HG03558 (cell line): Measurements from ENCODE around the gene TMEM143.
"Not testable (repeated sequence)": the region's sequence is repeated elsewhere in the genome, so short reads cannot be mapped to it uniquely, and the experiment has no call there.

ENCODE experiments used
- ATAC-seq: cut with Tn5 transposase; IDR thresholded peaks from one replicate; pipeline ENCODE4 v1.9.1; 2021; ENCODE audit warnings: moderate number of reproducible peaks; ENCODE audit not compliant: unreplicated experiment; ENCODE audit errors: extremely low read depth

The TMEM143 gene

DNA sequence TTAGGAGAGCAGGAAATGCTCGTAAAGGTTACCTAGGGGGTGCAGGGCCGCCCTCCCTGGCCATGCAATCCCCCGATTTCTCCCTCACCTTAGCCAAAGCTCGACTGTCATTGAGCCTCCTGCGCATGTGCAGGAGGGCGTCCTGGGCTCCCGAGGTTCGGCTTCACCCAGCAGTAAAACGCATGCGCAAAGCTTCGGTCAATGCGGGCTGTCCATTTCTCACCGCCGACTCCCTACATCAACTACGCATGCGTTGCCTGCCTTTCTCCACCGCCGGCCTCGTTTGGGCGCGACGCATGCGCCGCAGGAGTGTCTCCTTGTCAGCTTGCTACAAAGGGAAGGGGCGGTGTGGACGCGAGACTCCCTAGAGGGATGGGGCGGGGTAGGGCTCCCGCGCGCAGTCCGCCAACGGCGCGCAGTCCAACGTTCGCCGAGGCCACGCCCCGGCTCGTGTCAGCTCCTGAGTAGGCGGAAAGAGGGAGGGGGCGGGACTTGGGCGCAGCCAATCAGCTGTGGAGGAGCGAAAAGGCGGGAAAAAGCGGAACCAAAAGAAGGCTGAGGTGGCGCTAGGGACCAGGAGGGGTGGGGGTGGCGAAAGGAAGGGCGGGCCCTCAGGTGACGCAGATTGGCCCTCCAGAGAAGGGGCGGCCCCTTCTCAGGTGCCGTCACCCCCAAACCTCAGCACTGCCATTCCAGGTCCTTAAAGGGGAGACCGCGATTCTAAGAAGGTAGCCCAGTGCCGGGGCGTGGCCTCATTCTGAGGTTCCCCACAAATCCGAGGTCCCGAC lies at the start of gene TMEM143, which contains the start of gene SYNGR4:
TMEM143 (minus strand) TSS at position 131 of the 788 bp plus-strand sequence; CDS start at position 111, 20 bp downstream.
SYNGR4 (plus strand) TSS at position 558 of the 788 bp plus-strand sequence. CDS start 1,476 bp downstream, outside the sequence.
- ATAC-seq, result peak; percentile 62

- no peak for ATAC-seq
Measured at GRCh38 chr19:48405850-48406249, 42.1 kb upstream of the TMEM143 start.

- ATAC-seq, result no peak
Measured at GRCh38 chr19:48405010-48405659, 41.4 kb upstream of the TMEM143 start.

GRCh38 chr19:48403606-48404005 lies 39.9 kb upstream of the TMEM143 start:
- ATAC-seq, result no peak

DNA sequence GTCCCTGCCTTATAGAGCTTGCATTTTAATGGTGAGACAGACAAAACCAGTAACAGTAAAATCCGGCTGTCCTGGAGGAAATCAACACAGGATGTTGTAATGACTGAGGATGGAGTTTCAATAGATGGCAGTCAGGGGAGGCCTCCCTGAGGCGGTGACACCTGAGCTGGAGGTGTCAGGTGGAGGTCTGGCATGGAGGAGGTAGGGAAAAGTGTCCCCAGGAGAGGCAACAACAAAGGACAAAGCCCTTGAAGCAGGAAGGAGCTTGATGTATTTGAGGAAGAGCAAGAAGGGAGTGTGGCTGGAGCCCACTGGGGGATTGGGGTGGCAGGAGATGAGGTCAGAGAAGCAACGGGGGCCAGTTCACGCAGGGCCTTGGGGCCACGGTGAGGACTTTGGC lies 37.5 kb upstream of the TMEM143 start:
- ATAC-seq, result no peak

DNA sequence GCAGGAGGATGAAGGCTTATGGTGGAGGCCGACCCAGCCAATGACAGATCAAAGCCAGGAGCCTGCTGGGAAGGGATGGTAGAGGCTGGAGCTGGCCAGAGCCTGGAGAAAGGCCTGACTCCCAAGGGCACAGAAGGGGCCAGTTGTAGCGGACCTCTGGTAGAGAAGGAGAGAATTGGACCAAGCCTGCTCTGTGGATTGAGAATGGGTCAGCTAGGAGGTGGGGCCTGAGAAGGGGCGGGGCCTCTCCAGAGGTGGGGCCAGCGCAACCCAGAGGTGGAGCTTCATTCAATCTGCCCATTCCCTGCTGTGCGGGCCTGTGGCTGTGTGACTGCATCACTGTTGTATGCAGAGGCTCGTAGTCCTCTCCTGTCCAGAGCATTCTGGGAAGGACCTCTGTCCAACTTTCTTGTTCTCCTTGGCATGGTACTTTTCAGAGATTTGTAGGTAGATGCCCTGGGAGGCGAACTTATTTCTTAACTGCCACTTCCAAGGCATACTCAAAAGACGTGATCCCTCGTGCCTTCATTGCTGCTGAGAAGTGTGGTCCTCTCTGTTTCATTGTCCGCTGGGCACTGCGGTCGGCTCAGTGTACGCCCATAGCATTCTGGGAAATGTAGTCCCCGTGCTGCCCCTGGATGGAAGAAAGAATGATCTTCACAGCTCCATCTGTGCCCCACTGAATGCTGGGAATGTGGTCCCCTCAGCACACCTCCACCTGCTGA lies 36.4 kb upstream of the TMEM143 start:
- no peak for ATAC-seq

- ATAC-seq, result no peak
Measured at GRCh38 chr19:48398375-48399235, 34.9 kb upstream of the TMEM143 start.

- ATAC-seq, result no peak
Measured at GRCh38 chr19:48398102-48398374, 34.3 kb upstream of the TMEM143 start.

GRCh38 chr19:48397263-48398101 lies 33.7 kb upstream of the TMEM143 start:
- no peak for ATAC-seq

GRCh38 chr19:48396824-48397176 lies 33.1 kb upstream of the TMEM143 start:
- no peak for ATAC-seq

DNA sequence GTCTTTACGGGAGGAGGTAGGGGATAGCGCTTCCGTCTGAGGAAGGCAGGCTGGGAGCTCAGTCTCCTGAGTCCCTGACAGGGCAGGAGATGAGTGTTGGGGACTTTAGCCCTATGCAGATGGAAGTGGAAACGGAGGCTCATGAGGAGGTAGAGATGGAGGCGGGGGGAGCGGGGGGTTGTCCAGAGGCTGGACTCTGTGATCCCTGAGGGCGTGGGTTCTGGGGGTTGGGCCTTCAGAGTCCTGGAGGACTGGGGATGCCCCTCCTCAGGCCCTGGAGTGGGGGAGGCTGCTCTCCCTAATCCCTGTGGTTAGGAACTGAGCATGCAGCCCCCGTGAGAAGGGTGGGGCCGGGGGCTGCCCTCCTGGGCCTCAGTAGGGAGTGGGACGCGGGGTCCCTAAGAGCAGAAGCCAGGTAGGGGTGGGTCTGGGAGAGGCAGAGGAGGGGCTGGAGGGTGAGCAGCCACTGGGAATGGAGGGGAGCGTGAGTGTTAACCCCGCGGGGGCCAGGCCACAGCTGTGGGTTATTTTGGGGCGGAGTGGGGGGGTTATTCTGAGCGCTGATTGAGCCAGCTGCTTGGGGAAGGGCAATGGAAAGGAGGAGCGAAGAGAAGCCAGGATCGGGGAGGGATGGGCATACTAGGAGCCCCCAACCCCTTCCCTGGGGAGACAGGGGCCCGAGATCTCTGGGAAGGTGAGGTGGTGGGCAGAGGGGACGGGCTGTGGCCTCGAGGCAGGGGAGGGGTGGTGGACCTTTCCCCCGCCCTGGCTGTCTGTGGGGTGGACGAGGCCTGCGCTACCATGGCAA lies 32.5 kb upstream of the TMEM143 start:
- ATAC-seq, result no peak

DNA sequence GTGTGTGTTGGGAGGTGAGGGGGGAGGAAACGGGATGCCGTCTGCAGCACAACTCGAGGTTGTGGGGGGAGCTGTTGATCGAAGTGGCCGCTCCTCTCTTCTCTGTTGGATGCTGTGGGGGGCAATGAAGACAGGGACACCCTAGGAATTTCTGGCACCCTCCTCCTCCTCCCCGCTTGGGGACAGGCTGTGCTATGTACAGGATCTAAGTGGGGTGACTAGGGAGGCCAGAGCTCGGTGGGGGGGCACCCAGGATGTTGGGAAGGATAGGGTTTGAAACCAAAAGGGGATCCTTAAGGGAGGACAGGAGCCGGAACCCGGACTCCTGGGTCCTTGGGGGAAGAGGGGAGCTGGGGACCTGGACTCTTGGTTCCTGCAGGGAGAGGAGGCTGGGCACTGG lies 31.8 kb upstream of the TMEM143 start:
- no peak for ATAC-seq

DNA sequence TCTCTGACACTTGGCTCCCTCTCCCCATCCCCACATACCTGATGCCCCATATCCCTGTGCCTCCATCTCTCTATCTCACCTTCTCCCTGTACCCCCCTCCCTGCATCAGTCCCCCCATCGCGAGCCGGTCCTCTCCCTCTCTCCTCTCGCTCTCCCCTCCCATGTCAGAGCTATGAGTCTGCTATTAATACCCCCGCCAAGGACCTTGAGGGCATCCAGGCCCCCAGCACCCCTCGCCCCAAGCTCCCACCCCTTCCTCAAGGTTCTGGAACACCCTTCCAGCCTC lies 31.4 kb upstream of the TMEM143 start:
- no peak for ATAC-seq

- no peak for ATAC-seq
Measured at GRCh38 chr19:48394331-48395169, 30.8 kb upstream of the TMEM143 start.

GRCh38 chr19:48393559-48394330 lies 30.0 kb upstream of the TMEM143 start, which contains the start of gene GRIN2D:
GRIN2D (plus strand) TSS chr19:48393668; CDS start chr19:48398393, 4,725 bp downstream.
- ATAC-seq, result no peak

DNA sequence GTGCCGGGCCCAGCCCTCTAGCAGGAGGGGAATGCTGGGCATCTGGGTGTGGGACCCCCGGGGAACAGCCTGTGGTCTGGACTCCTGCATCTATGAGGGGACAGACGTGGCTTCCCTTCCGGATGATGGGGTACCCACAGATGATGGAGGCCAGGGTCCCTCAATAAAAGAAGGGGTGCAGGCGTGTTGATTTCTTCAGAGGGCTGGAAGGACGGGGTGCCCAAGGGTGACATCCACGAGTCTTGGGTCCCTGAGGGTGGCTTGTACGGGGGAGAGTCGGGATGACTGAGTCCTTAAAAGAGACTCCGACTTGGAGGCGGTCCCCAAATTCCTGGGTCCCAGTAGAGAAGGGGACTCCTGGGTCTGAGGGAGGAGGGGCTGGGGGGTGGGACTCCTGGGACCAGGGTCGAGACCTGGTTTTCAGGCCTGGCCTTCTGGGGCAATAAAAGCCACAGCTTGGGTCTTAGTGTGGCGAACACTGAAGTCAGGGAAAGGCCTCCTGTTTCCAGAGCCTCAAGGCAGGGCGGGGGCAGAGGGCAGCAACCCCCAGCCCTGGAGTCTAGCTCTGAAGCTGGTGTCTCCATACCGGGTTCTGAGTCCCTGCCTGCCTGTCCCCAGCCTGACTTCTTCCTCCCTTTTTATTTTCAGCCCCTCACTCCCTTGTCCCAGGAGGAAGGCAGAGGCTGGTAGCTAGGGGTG lies 29.3 kb upstream of the TMEM143 start:
- ATAC-seq, result no peak

GRCh38 chr19:48392006-48392344 lies 28.2 kb upstream of the TMEM143 start:
- not testable (repeated sequence) for ATAC-seq
